CD4-positive, alpha-beta T cell treated with Interleukin-4 for 4 hours (primary cell): ENCODE measurements around the gene TOP1.
"Not testable (repeated sequence)": the region's sequence is repeated elsewhere in the genome, so short reads cannot be mapped to it uniquely, and the experiment has no call there.

ENCODE experiments used
- DNase-seq: peaks from one replicate; pipeline ENCODE4 v3.0.0-alpha.2; 2020

Gene TOP1

DNA sequence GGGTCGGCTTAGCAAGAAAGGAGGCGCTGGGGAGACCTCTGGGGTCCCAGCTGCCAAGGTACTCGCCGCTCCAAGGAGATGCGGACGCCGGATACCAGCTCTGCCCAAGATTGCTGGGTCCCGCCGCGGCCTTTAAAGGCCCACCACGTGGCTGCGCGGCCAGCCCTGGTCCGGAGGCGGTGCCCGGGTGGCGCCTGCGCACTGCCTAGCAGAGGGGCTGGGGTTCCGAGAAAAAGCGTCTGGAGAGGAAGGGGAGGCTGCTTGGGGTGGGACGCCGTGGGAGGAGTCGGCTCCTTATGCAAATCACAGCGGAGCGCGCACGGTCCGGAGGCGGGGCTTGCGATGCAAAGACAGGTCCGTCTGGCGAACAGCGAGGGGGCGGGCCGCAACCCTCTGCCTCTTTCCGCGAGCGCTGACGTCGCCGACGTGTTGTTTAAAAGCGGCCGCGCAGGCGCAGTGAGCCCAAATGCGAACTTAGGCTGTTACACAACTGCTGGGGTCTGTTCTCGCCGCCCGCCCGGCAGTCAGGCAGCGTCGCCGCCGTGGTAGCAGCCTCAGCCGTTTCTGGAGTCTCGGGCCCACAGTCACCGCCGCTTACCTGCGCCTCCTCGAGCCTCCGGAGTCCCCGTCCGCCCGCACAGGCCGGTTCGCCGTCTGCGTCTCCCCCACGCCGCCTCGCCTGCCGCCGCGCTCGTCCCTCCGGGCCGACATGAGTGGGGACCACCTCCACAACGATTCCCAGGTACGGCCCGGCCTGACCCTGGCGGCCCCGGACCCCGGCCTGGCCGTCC lies at the start of gene TOP1:
TOP1 (plus strand) TSS at position 464 of the 791 bp plus-strand sequence; CDS start at position 710, 246 bp downstream.
- peak; percentile 100 for DNase-seq

GRCh38 chr20:40979247-40979646 lies 49.4 kb upstream of the TOP1 start:
- no peak for DNase-seq

DNA sequence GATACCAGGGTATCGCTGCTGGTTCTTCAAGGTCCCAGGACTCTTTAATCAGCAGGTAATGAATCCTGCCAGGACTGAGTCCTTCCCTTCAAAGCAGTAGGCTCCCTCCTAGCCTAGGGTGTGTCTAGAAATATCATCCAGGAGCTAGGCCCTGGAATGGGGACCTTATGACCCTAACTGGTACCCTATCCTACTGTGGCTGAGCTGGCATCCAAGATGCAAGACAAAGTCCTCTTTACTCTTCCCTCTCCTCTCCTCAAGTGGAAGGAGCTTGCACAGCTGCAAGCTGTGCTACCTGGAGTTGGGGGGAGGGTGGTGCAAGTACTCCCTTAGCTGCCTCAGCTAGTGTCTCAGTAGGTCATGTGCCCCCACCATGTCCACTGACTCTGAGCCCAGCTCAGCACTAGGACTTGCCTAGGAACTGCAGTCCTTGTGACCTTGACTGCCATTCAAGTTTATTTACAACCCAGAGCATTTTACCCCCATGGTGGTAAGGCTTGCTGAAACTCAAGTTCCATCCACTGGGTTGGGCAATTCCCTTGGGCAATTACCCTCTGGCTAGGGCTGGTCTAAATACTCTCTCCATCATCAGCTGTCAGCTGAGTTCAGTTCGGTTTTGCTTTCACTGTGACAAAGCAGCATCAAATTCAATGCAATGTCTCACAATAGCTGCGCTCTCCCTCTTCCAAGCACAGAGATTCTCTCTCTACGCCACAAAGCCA lies 48.4 kb upstream of the TOP1 start:
- DNase-seq, result no peak

- DNase-seq, result no peak
Measured at GRCh38 chr20:40980828-40981310, 47.8 kb upstream of the TOP1 start.

- no peak for DNase-seq
Measured at GRCh38 chr20:40982415-40983145, 46.0 kb upstream of the TOP1 start.

GRCh38 chr20:40983898-40984297 lies 44.7 kb upstream of the TOP1 start:
- no peak for DNase-seq

- DNase-seq, result no peak
Measured at GRCh38 chr20:40984496-40984895, 44.1 kb upstream of the TOP1 start.

DNA sequence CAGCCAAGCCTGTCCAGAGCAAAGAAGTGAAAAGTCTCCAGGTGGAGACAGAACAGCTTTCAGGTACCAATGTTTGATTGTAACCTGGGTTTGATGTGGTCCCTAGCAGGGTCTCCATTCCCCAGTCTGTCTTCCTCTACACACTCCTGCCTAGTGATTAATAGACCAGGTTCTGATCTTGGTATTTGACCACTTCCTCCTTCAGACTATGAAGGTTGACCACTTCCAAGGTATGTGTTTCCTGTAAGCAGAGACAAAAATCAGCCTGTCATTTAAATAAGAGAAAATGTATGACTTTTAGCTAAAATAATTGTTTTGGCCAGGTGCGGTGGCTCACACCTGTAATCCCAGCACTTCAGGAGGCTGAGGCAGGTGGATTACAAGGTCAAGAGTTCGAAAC lies 41.8 kb upstream of the TOP1 start:
- DNase-seq, result peak; percentile 13

- peak; percentile 70 for DNase-seq
Measured at GRCh38 chr20:40990542-40991120, 38.0 kb upstream of the TOP1 start.

DNA sequence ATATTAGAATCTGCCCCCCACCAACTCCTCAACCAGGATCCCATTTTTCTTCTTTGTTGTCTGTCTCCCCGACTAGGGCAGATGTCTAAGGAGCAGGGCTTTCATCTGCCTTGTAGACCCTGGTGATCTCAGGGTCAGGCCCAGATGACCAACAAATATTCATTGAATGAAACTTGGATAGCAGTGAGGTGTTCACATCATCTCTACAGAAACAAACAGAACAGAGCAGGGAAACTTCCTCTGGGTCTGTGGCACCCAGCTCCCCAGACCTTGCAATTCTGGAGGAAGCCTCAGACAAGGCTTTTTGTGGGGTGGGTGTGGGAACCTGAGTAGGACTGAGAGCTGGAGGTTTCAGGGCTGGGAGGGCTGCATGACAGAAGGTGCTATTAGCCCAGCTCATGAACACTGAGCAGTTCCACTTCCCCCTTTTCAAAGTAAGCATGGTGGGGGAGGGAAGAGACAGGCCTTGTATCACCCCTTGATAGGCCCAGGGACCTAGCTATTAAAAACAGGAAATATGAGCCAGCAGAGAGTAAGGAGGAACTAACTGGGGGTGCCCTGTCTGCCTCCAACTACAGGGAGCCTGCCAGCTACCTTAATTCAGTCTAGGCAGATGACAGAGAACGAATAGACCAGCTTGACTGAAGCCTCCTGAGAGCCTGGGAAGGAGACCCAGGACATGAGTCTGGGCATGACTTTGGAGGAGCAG lies 37.3 kb upstream of the TOP1 start:
- peak; percentile 50 for DNase-seq

DNA sequence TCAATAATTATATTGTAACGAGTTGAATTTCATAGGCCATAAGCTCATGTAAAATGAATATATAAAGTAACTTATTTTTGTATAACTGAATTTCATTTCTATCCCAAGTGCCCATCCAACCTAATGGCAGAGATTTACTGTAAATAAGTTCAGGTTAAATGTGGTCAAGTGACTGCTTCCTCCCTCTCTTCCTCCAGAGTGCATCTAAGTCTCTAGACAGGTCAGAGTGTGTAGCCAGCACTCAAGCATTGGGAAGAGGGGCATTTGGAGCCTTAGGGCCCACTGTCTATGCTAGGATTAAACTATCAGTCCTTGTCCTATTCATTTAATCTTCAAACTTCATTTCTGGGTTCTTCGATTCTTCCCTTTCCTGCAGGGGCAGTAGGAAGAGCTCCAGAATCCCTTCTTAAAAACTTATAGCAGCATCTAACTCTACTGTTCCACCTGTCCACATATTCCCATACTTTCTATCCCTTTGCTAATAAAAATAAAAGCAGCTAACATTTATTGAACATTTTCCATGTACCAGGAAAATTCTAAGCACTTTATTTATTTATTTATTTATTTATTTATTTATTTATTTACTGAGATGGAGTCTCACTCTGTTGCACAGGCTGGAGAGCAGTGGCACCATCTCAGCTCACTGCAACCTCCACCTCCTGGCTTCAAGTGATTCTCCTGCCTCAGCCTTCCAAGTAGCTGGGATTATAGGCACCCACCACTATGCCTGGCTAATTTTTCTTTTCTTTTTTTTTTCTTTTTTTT lies 36.1 kb upstream of the TOP1 start:
- no peak for DNase-seq

- DNase-seq, result no peak
Measured at GRCh38 chr20:40993794-40994540, 34.7 kb upstream of the TOP1 start.

- no peak for DNase-seq
Measured at GRCh38 chr20:40996326-40996725, 32.3 kb upstream of the TOP1 start.

GRCh38 chr20:40997116-40997515 lies 31.5 kb upstream of the TOP1 start:
- no peak for DNase-seq

DNA sequence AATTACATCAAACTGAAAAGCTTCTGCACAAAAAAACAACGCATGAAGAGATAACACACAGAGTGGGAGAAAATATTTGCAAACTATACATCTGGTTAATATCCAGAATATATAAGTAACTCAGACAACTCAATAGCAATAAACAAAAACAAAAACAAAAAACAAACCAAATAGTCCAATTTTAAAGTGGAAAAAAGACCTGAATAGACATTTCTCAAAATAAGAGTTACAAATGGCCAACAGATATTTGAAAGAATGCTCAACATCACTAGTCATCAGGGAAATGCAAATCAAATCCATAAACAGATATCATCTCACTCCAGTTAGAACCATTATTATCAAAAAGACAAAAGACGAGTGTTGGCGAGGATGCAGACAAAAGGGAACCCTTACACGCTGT lies 28.8 kb upstream of the TOP1 start:
- no peak for DNase-seq

- DNase-seq, result no peak
Measured at GRCh38 chr20:41000628-41001027, 28.0 kb upstream of the TOP1 start.

DNA sequence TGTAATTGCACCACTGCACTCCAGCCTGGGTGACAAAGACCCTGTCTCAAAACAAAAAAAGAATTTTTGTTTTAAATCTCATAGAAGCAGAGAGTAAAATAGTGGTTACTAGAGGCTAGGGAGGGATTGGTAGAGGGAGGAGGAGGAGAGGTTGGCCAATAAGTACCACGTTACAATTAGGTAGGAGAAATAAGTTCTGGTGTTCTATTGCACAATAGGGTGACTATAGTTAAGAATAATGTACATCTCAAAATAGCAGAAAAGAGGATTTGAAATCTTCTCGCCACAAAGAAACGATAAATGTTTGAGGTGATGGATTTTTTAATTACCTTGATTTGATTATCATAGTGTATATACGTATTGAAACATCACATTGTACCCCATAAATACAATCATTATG lies 27.1 kb upstream of the TOP1 start:
- DNase-seq, result no peak

GRCh38 chr20:41002842-41003142 lies 25.8 kb upstream of the TOP1 start:
- DNase-seq, result no peak

- peak; percentile 91 for DNase-seq
Measured at GRCh38 chr20:41003143-41003935, 25.3 kb upstream of the TOP1 start.

DNA sequence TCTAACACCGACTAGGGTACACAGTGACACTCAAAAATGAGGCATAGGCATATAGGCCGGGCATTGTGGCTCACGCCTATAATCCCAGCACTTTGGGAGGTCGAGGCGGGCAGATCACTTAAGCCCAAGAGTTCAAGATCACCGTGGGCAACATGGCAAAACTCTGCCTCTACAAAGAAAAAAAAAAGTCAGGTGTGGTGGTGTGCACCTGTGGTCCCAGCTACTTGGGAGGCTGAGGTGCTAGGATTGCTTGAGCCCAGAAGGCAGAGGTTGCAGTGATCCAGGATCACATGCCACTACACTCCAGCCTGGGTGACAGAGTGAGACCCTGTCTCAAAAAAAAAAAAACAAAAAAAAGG lies 24.7 kb upstream of the TOP1 start:
- DNase-seq, result not testable (repeated sequence)
